HCT116 (cell line): Measurements from ENCODE around the gene BAHD1. TPM values are rescaled to one million over a fixed set of nuclear protein-coding genes. Genes with fewer than 3 reads are reported as not detected.

ENCODE experiments used
- ATAC-seq: fragments of 200-7000 bp; cut with Tn5 transposase; 2 replicates; pipeline ENCODE4 v1.9.1; 2020; ENCODE audit warnings: mild to moderate bottlenecking, moderate library complexity
- BruUV-seq: library from RNA; stranded (reverse); fragments of 400-500 nt; replicated peaks from 2 replicates; lab custom pipeline; 2021; lab: Mats Ljungman, UMichigan
- CTCF ChIA-PET: fragments of 300-600 bp; sonication (Branson Sonifier 250); formaldehyde crosslinking; loops from one replicate; lab custom pipeline; 2021; ENCODE audit warnings: antibody characterized with exemption; lab: Charles Lee
- POLR2A ChIA-PET: fragments of 300-600, 350-600 bp; sonication (Branson Sonifier 250); formaldehyde crosslinking; loops from one replicate; lab custom pipeline; 2021; ENCODE audit warnings: antibody characterized with exemption; lab: Charles Lee
- RAD21 ChIA-PET, 2 experiments: fragments of 300-600 bp; sonication (Branson Sonifier 250); formaldehyde crosslinking; loops; one replicate each; lab custom pipeline; 2023; ENCODE audit warnings: low total read pairs in 2 of 2; ENCODE audit not compliant: uncharacterized antibody in 2 of 2, unreplicated experiment in 2 of 2, low non-redundant PET in 1 of 2; lab: Charles Lee
- DNase-seq: peaks from one replicate; pipeline ENCODE4 v3.0.0-alpha.2; 2010; ENCODE audit warnings: low read depth, low spot score
- H2AFZ ChIP-seq: fragments of 200-600 bp; shearing (Covaris generic), sonication (generic); 2 replicates; pipeline ENCODE4 v1.6.1; 2017; ENCODE audit warnings: low read depth, mixed run types, mixed read lengths, antibody characterized with exemption, low read length; ENCODE audit not compliant: poor library complexity, severe bottlenecking
- H3K27ac ChIP-seq: 2 replicates; pipeline ENCODE4 v1.5.1; 2012; ENCODE audit warnings: low read depth, low read length
- H3K27me3 ChIP-seq: fragments of 200-600 bp; sonication (generic); 2 replicates; pipeline ENCODE4 v1.6.1; 2016; ENCODE audit warnings: mixed run types, low read length, mixed read lengths; ENCODE audit not compliant: insufficient read depth
- H3K36me3 ChIP-seq, 2 experiments: fragments of 200-500 bp in 1 of 2; fragments of 200-600 bp in 1 of 2; sonication (Bioruptor generic) in 1 of 2; sonication (generic) in 1 of 2; 2 replicates each; pipeline versions ENCODE4 v1.5.1 to v1.6.1; 2014 to 2016; ENCODE audit warnings: low read length in 2 of 2, inconsistent platforms in 1 of 2, mixed read lengths in 1 of 2, mixed run types in 1 of 2; ENCODE audit not compliant: insufficient read depth in 2 of 2, control insufficient read depth in 1 of 2
- H3K4me1 ChIP-seq, 2 experiments: fragments of 200-600 bp in 1 of 2; sonication (generic) in 1 of 2; 2 replicates each; pipeline versions ENCODE4 v1.5.1 to v1.6.1; 2012 to 2017; ENCODE audit warnings: low read length in 2 of 2, inconsistent platforms in 1 of 2, mild to moderate bottlenecking in 1 of 2, mixed read lengths in 1 of 2, mixed run types in 1 of 2, moderate library complexity in 1 of 2; ENCODE audit not compliant: insufficient read depth in 2 of 2, control insufficient read depth in 1 of 2
- H3K4me2 ChIP-seq: fragments of 200-600 bp; sonication (generic); 2 replicates; pipeline ENCODE4 v1.6.1; 2017; ENCODE audit warnings: mixed run types, low read length, mixed read lengths
- H3K4me3 ChIP-seq, 2 experiments: fragments of 200-600 bp in 1 of 2; sonication (generic) in 1 of 2; replicated peaks in 1 of 2; 2 replicates each; pipeline ENCODE4 v1.5.1; 2011 to 2016; ENCODE audit warnings: low read length in 2 of 2, control low read depth in 1 of 2, low read depth in 1 of 2, mild to moderate bottlenecking in 1 of 2, mixed read lengths in 1 of 2, mixed run types in 1 of 2
- H3K79me2 ChIP-seq: fragments of 200-600 bp; sonication (generic); 2 replicates; pipeline ENCODE4 v1.6.1; 2017; ENCODE audit warnings: mild to moderate bottlenecking, mixed run types, low read length, moderate library complexity, mixed read lengths; ENCODE audit not compliant: insufficient read depth
- H3K9ac ChIP-seq: fragments of 200-600 bp; sonication (generic); 2 replicates; pipeline ENCODE4 v1.6.1; 2016; ENCODE audit warnings: low read length, mixed read lengths
- H3K9me2 ChIP-seq: fragments of 200-600 bp; sonication (generic), shearing (Covaris generic); 2 replicates; pipeline ENCODE4 v1.6.1; 2017; ENCODE audit warnings: mixed run types, mild to moderate bottlenecking, moderate library complexity; ENCODE audit not compliant: insufficient read depth
- H3K9me3 ChIP-seq, 2 experiments: fragments of 200-500 bp in 1 of 2; fragments of 200-600 bp in 1 of 2; sonication (Bioruptor generic) in 1 of 2; sonication (generic) in 1 of 2; 2 replicates each; pipeline ENCODE4 v1.6.1; 2014 to 2017; ENCODE audit warnings: low read length in 2 of 2, mixed read lengths in 2 of 2, inconsistent platforms in 1 of 2, low read depth in 1 of 2, mild to moderate bottlenecking in 1 of 2, mixed run types in 1 of 2, moderate library complexity in 1 of 2; ENCODE audit not compliant: control insufficient read depth in 1 of 2, insufficient read depth in 1 of 2
- H4K20me1 ChIP-seq: fragments of 200-600 bp; sonication (generic), shearing (Covaris generic); 2 replicates; pipeline ENCODE4 v1.6.1; 2017; ENCODE audit warnings: mixed run types, mild to moderate bottlenecking, moderate library complexity; ENCODE audit not compliant: insufficient read depth
- ATF3 ChIP-seq: IDR thresholded peaks from 2 replicates; pipeline ENCODE4 v1.6.1; 2012
- CBX3 ChIP-seq: IDR thresholded peaks from 2 replicates; pipeline ENCODE4 v1.6.1; 2012; ENCODE audit warnings: low read depth
- CEBPB ChIP-seq: IDR thresholded peaks from 2 replicates; pipeline ENCODE4 v1.6.1; 2012; ENCODE audit warnings: low read depth
- CTCF ChIP-seq, 3 experiments: fragments of 200-600 bp in 1 of 3; sonication (generic) in 1 of 3; IDR thresholded peaks in 2 of 3; conservative IDR thresholded peaks in 1 of 3; 2 replicates each; pipeline ENCODE4 v1.5.1; 2012 to 2017; ENCODE audit warnings: low read depth in 2 of 3, low read length in 2 of 3, antibody characterized with exemption in 1 of 3, borderline replicate concordance in 1 of 3, control low read depth in 1 of 3, mild to moderate bottlenecking in 1 of 3, mixed read lengths in 1 of 3, mixed run types in 1 of 3, moderate library complexity in 1 of 3; ENCODE audit not compliant: insufficient read depth in 1 of 3
- EGR1 ChIP-seq: IDR thresholded peaks from 2 replicates; pipeline ENCODE4 v1.6.1; 2012; ENCODE audit warnings: low read depth
- EZH2phosphoT487 ChIP-seq: fragments of 200-600 bp; IDR thresholded peaks from 2 replicates; pipeline ENCODE4 v1.6.1; 2018; ENCODE audit warnings: antibody characterized with exemption, borderline replicate concordance
- JUND ChIP-seq: IDR thresholded peaks from 2 replicates; pipeline ENCODE4 v1.6.1; 2012
- POLR2A ChIP-seq: IDR thresholded peaks from 2 replicates; pipeline ENCODE4 v1.7.0; 2011; ENCODE audit warnings: borderline replicate concordance; ENCODE audit not compliant: insufficient read depth, insufficient read length; ENCODE audit errors: extremely low read depth
- POLR2AphosphoS5 ChIP-seq: IDR thresholded peaks from 2 replicates; pipeline ENCODE4 v1.6.1; 2011; ENCODE audit warnings: mild to moderate bottlenecking, low read depth, low read length, moderate library complexity
- RAD21 ChIP-seq: IDR thresholded peaks from 2 replicates; pipeline ENCODE4 v1.6.1; 2012; ENCODE audit warnings: low read depth, mild to moderate bottlenecking
- SP1 ChIP-seq: IDR thresholded peaks from 2 replicates; pipeline ENCODE4 v1.6.1; 2012; ENCODE audit warnings: low read depth
- SRF ChIP-seq: IDR thresholded peaks from 2 replicates; pipeline ENCODE4 v1.6.1; 2012; ENCODE audit warnings: low read depth
- YY1 ChIP-seq: IDR thresholded peaks from 2 replicates; pipeline ENCODE4 v1.6.1; 2011; ENCODE audit warnings: low read length, low read depth, moderate library complexity, mild to moderate bottlenecking; ENCODE audit not compliant: insufficient replicate concordance; ENCODE audit errors: extremely low read depth
- ZBTB33 ChIP-seq: IDR thresholded peaks from 2 replicates; pipeline ENCODE4 v1.6.1; 2011; ENCODE audit warnings: mild to moderate bottlenecking, low read length, moderate library complexity; ENCODE audit not compliant: insufficient replicate concordance; ENCODE audit errors: extremely low read depth
- ZFX ChIP-seq: fragments of 450-650 bp; IDR thresholded peaks from 2 replicates; pipeline ENCODE4 v1.6.1; 2017
- intact Hi-C: fragments of 100-400 bp; cut with micrococcal nuclease; formaldehyde crosslinking; loops from 2 replicates; pipeline ENCODE4 v1.10.0; 2022
- total RNA-seq: library from RNA; stranded (reverse); gene quantifications from one replicate; pipeline ENCODE4 v1.2.1, GENCODE V29; 2021; ENCODE audit not compliant: unreplicated experiment
- TF ChIP-seq, protein P1 (sequence below): IDR thresholded peaks from 2 replicates; pipeline ENCODE4 v1.6.1; 2012

BAHD1 gene
- total RNA-seq, 1 experiment from 2014 or later, result 25.0 TPM

- Histone ChIP-seq H4K20me1 (no peaks in the 10 kb centered on the region), H3K9ac (no peak overlapping the region), H3K9me2 (no peaks in the 10 kb centered on the region), H3K4me1 (peaks cover 16 to 22% of the 10 kb centered on the region in 2 experiments), H3K79me2 (no peaks in the 10 kb centered on the region), H3K27ac (no peak overlapping the region), H3K36me3 (no peaks in the 10 kb centered on the region), H3K4me3 (no peak overlapping the region), H2AFZ (no peak overlapping the region), H3K4me2 (no peak overlapping the region), H3K27me3 (no peaks in the 10 kb centered on the region), H3K9me3 (no peaks in the 10 kb centered on the region)
- no TSS peak for BruUV-seq
- POLR2A ChIA-PET, result no interaction called here
- CTCF ChIA-PET, result interaction anchor here (1.2 to 1.3 kb wide), 2 partner anchors 15 to 85 kb away, joined by 3 read pairs; no protein-coding TSS in a partner anchor
- RAD21 ChIA-PET, result no interaction called here
- DNase-seq, result no peak
- ATAC-seq, result no peak
- TF ChIP-seq ZBTB33 (no peak), SRF (no peak), POLR2AphosphoS5 (no peak), CEBPB (no peak), JUND (no peak), ATF3 (no peak), ZFX (no peak), RAD21 (no peak), EGR1 (no peak), SP1 (no peak), CBX3 (no peak), EZH2phosphoT487 (no peak), YY1 (no peak), CTCF (IDR thresholded peaks at IDR 0.05 in 2 of 3, conservative IDR thresholded peaks at IDR 0.05 in 1 of 3; ENCODE audit: borderline replicate concordance in 1 of 3, insufficient read depth in 1 of 3, low read depth in 2 of 3, low read length in 2 of 3) (no peak), POLR2A (no peak)
- TF ChIP-seq, protein P1, sequence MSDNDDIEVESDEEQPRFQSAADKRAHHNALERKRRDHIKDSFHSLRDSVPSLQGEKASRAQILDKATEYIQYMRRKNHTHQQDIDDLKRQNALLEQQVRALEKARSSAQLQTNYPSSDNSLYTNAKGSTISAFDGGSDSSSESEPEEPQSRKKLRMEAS, result no peak
- intact Hi-C loops, result loop anchor here (5.0 kb wide), 1 partner anchor 207 kb away; no protein-coding TSS in a partner anchor
Measured at GRCh38 chr15:40424483-40425115, 16.2 kb upstream of the BAHD1 start.
